DMS53 treated with DMSO at 0.1 percent for 48 hours (cell line): ENCODE data around the gene INPP5F.

Experiments
- DNase-seq: peaks from one replicate; lab custom pipeline; 2025; ENCODE audit not compliant: unreplicated experiment; lab: John Stamatoyannopoulos, UW

INPP5F gene

GRCh38 chr10:119725828-119726675, at the start of gene INPP5F:
TSS of gene INPP5F (plus strand) at chr10:119726050. CDS start at chr10:119726263, 213 bp downstream.
- peak; percentile 93 for DNase-seq

- DNase-seq = no peak
These were observed 48.7 kb upstream of the INPP5F start for GRCh38 chr10:119677126-119677525.

GRCh38 chr10:119677904-119678755, 47.7 kb upstream of the INPP5F start:
- no peak for DNase-seq

- DNase-seq = no peak
These were observed 46.4 kb upstream of the INPP5F start for GRCh38 chr10:119679480-119679829.

- no peak for DNase-seq
These were observed 45.8 kb upstream of the INPP5F start for GRCh38 chr10:119680050-119680449.

- DNase-seq = no peak
These were observed 45.2 kb upstream of the INPP5F start for GRCh38 chr10:119680650-119681081.

- DNase-seq = peak; percentile 39
These were observed 39.2 kb upstream of the INPP5F start for GRCh38 chr10:119686465-119687191.

GRCh38 chr10:119687192-119688032, 38.4 kb upstream of the INPP5F start:
- no peak for DNase-seq

GRCh38 chr10:119688033-119688508, 37.8 kb upstream of the INPP5F start:
- no peak for DNase-seq

- no peak for DNase-seq
These were observed 36.8 kb upstream of the INPP5F start for GRCh38 chr10:119689016-119689580.

- no peak for DNase-seq
These were observed 34.1 kb upstream of the INPP5F start for GRCh38 chr10:119691726-119692125.

GRCh38 chr10:119693262-119693957, 32.4 kb upstream of the INPP5F start:
- no peak for DNase-seq

GRCh38 chr10:119694608-119695007, 31.2 kb upstream of the INPP5F start:
- DNase-seq = no peak

GRCh38 chr10:119700321-119700954, 25.4 kb upstream of the INPP5F start:
- no peak for DNase-seq

GRCh38 chr10:119701861-119702260, 24.0 kb upstream of the INPP5F start:
- no peak for DNase-seq

GRCh38 chr10:119702583-119702982, 23.3 kb upstream of the INPP5F start:
- DNase-seq = no peak

GRCh38 chr10:119703903-119704508, 21.8 kb upstream of the INPP5F start:
- DNase-seq = no peak

GRCh38 chr10:119705434-119705831, 20.4 kb upstream of the INPP5F start:
- no peak for DNase-seq
